Keratinocyte (primary cell): ENCODE data around the gene SULT2B1.

ENCODE experiments used
- EZH2 ChIP-seq: IDR thresholded peaks from one replicate; pipeline ENCODE4 v1.6.1; 2012; ENCODE audit warnings: inconsistent platforms, mild to moderate bottlenecking, low read length, moderate library complexity
- TF ChIP-seq, protein P1 (sequence below), 3 experiments: IDR thresholded peaks in 1 of 3; conservative IDR thresholded peaks in 1 of 3; optimal IDR thresholded peaks in 1 of 3; 2 replicates in 2 of 3; 3 replicates in 1 of 3; pipeline versions ENCODE3 to v1.5.1; 2011; ENCODE audit warnings: low read length in 3 of 3, mild to moderate bottlenecking in 3 of 3, moderate library complexity in 2 of 3, control low read depth in 1 of 3, inconsistent platforms in 1 of 3; ENCODE audit not compliant: insufficient read depth in 2 of 3; ENCODE audit errors: extremely low read depth in 1 of 3

- TF ChIP-seq, protein P1, sequence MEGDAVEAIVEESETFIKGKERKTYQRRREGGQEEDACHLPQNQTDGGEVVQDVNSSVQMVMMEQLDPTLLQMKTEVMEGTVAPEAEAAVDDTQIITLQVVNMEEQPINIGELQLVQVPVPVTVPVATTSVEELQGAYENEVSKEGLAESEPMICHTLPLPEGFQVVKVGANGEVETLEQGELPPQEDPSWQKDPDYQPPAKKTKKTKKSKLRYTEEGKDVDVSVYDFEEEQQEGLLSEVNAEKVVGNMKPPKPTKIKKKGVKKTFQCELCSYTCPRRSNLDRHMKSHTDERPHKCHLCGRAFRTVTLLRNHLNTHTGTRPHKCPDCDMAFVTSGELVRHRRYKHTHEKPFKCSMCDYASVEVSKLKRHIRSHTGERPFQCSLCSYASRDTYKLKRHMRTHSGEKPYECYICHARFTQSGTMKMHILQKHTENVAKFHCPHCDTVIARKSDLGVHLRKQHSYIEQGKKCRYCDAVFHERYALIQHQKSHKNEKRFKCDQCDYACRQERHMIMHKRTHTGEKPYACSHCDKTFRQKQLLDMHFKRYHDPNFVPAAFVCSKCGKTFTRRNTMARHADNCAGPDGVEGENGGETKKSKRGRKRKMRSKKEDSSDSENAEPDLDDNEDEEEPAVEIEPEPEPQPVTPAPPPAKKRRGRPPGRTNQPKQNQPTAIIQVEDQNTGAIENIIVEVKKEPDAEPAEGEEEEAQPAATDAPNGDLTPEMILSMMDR (optimal IDR thresholded peaks at IDR 0.05 in 1 of 3, IDR thresholded peaks at IDR 0.05 in 1 of 3, conservative IDR thresholded peaks at IDR 0.05 in 1 of 3; ENCODE audit: extremely low read depth in 1 of 3, insufficient read depth in 2 of 3, low read length in 3 of 3) = no peak
- no peak for TF ChIP-seq EZH2
Measured at GRCh38 chr19:48629599-48630295, 77.8 kb downstream of the SULT2B1 start.
